Upper lobe of right lung (tissue), 1 donor: ENCODE measurements around the gene CYSTM1. TPM values are rescaled to one million over a fixed set of nuclear protein-coding genes. Genes with fewer than 3 reads are reported as not detected.
A peak's percentile ranks its signal among the peaks of the same experiment; 100 is the strongest.

ENCODE experiments used
- ATAC-seq: fragments of 200-7000 bp; cut with Tn5 transposase; one replicate; pipeline ENCODE4 v1.9.1; 2020; ENCODE audit warnings: mild to moderate bottlenecking, moderate library complexity
- DNase-seq: peaks from one replicate; pipeline ENCODE4 v3.0.0-alpha.2; 2020
- H3K27ac ChIP-seq: fragments of 200-600 bp; one replicate; pipeline ENCODE4 v1.8.0; 2022
- H3K27me3 ChIP-seq: fragments of 200-600 bp; one replicate; pipeline ENCODE4 v1.8.0; 2022; ENCODE audit warnings: mild to moderate bottlenecking
- H3K36me3 ChIP-seq: fragments of 200-600 bp; one replicate; pipeline ENCODE4 v1.8.0; 2022
- H3K4me1 ChIP-seq: fragments of 200-600 bp; one replicate; pipeline ENCODE4 v1.8.0; 2022
- H3K4me3 ChIP-seq: fragments of 200-600 bp; one replicate; pipeline ENCODE4 v1.8.0; 2022; ENCODE audit warnings: mild to moderate bottlenecking
- H3K9me3 ChIP-seq: fragments of 200-600 bp; one replicate; pipeline ENCODE4 v1.8.0; 2022
- CTCF ChIP-seq: fragments of 200-600 bp; IDR thresholded peaks from one replicate; pipeline ENCODE4 v1.8.0; 2022; ENCODE audit warnings: antibody characterized with exemption
- intact Hi-C: fragments of 100-400 bp; cut with DNase I; formaldehyde crosslinking; loops from one replicate; pipeline ENCODE4 v1.11.0; 2022
- total RNA-seq: library from RNA; stranded (reverse); fragmentation: NEBNext Ultra II Directional; extraction: Animal tissue kit (Norgen Biotek cat#: 25700); gene quantifications from one replicate; pipeline ENCODE4 v1.2.1, GENCODE V29; 2021
- donor health status: DM: no; HTN: yes; CAD: no; lungs with severe emphysema.

The CYSTM1 gene
- total RNA-seq, 1 donor from 2014 or later: 85.1 TPM

DNA sequence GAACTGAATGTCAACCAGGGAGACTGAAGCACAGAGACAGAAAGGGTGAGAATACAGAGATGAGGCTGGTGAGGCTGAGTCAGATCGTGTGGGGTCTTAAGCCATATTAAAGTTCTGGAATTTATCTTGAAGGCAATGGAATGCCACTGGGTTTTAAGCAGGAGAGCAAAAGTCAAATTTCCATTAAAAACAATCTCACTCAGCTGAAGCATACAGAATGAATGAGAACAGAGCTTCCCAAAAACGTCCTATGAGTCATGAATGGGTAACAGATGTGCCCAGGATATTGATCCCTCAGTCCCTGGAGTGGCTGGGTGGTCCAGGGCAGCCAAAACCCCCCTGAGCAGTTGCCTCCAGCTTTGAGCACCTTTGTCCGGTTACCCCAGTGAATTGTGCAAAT is 83.0 kb downstream of the CYSTM1 start:
- peaks cover 6% of the 10 kb centered on the region for H3K36me3 ChIP-seq
- H3K4me3 ChIP-seq: no peak overlapping the region
- peaks cover 41% of the 10 kb centered on the region for H3K4me1 ChIP-seq
- no peak for TF ChIP-seq CTCF
- no peak overlapping the region for H3K27ac ChIP-seq
- no peak for DNase-seq
- no peak for ATAC-seq
- no peaks in the 10 kb centered on the region for H3K9me3 ChIP-seq
- intact Hi-C loops: no loop called here
- H3K27me3 ChIP-seq: no peaks in the 10 kb centered on the region

DNA sequence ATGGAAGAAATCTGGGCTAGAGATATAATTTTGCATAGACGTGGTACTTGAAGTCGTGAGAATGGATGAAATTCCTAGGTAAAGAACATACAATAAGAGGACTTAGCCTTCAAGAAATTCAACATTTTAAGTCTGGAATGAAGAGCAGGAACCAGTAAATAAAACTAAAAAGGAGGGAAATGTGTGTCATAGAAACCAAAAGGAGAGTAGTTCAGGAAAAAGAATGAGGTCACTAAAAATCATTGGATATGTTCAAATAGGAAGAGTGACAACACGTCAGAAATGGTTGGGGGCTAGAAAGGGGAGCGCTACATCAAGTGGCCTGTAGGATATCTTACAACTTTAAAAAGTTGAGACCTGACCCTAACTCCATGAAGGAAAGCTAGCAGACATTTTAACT is 83.9 kb downstream of the CYSTM1 start:
- no peak for DNase-seq
- no peaks in the 10 kb centered on the region for H3K9me3 ChIP-seq
- H3K4me1 ChIP-seq: peaks cover 32% of the 10 kb centered on the region
- intact Hi-C loops: no loop called here
- no peak for ATAC-seq
- no peak overlapping the region for H3K27ac ChIP-seq
- peaks cover 6% of the 10 kb centered on the region for H3K36me3 ChIP-seq
- no peaks in the 10 kb centered on the region for H3K27me3 ChIP-seq
- TF ChIP-seq CTCF: no peak
- no peak overlapping the region for H3K4me3 ChIP-seq

GRCh38 chr5:140259500-140259899 is 84.5 kb downstream of the CYSTM1 start:
- no peak for TF ChIP-seq CTCF
- no peaks in the 10 kb centered on the region for H3K9me3 ChIP-seq
- H3K4me3 ChIP-seq: no peak overlapping the region
- intact Hi-C loops: no loop called here
- peaks cover 6% of the 10 kb centered on the region for H3K36me3 ChIP-seq
- DNase-seq (no peak), ATAC-seq (peak; percentile 61)
- H3K27me3 ChIP-seq: no peaks in the 10 kb centered on the region
- H3K4me1 ChIP-seq: peaks cover 26% of the 10 kb centered on the region
- no peak overlapping the region for H3K27ac ChIP-seq

- intact Hi-C loops: no loop called here
- ATAC-seq: no peak
- no peaks in the 10 kb centered on the region for H3K9me3 ChIP-seq
- H3K36me3 ChIP-seq: peaks cover 6% of the 10 kb centered on the region
- no peaks in the 10 kb centered on the region for H3K27me3 ChIP-seq
- H3K27ac ChIP-seq: no peak overlapping the region
- H3K4me1 ChIP-seq: peaks cover 22% of the 10 kb centered on the region
- no peak for TF ChIP-seq CTCF
- no peak for DNase-seq
- no peak overlapping the region for H3K4me3 ChIP-seq
Measured at GRCh38 chr5:140260089-140260656, 85.2 kb downstream of the CYSTM1 start.

GRCh38 chr5:140261403-140262171 is 86.6 kb downstream of the CYSTM1 start:
- Histone ChIP-seq H3K27me3 (no peaks in the 10 kb centered on the region), H3K27ac (peak overlapping the region; percentile 65), H3K4me1 (peaks cover 14% of the 10 kb centered on the region), H3K4me3 (no peak overlapping the region), H3K36me3 (peaks cover 6% of the 10 kb centered on the region), H3K9me3 (no peaks in the 10 kb centered on the region)
- intact Hi-C loops: no loop called here
- DNase-seq (peak; percentile 73), ATAC-seq (peak; percentile 96)
- peak; percentile 22 for TF ChIP-seq CTCF
